NCI-H128 (cell line): ENCODE results near the gene PCTP.

Source experiments
- DNase-seq: peaks from one replicate; lab custom pipeline; 2025; ENCODE audit not compliant: unreplicated experiment; lab: John Stamatoyannopoulos, UW

Gene PCTP

DNA sequence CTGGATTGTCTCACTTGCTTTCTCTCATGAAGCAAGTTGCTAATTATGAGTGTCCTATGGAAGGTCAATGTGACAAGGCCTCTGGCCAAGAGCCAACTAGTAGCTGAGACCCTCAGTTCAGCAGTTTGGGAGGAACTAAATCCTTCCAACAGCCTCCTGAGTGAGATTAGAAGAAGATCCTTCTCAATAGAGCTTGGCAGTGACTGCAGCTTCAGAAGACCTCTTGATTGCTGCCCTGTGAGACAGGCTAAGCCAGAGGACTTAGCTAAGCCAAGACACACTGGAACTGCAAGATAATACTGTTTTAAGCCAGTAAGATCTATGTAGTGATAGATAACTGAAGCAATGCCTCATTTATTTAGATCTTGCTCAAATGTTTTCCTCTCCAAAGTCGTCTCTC is 34.3 kb downstream of the PCTP start:
- DNase-seq = no peak

- DNase-seq = no peak
Measured at GRCh38 chr17:55793272-55793671, 42.4 kb downstream of the PCTP start.

DNA sequence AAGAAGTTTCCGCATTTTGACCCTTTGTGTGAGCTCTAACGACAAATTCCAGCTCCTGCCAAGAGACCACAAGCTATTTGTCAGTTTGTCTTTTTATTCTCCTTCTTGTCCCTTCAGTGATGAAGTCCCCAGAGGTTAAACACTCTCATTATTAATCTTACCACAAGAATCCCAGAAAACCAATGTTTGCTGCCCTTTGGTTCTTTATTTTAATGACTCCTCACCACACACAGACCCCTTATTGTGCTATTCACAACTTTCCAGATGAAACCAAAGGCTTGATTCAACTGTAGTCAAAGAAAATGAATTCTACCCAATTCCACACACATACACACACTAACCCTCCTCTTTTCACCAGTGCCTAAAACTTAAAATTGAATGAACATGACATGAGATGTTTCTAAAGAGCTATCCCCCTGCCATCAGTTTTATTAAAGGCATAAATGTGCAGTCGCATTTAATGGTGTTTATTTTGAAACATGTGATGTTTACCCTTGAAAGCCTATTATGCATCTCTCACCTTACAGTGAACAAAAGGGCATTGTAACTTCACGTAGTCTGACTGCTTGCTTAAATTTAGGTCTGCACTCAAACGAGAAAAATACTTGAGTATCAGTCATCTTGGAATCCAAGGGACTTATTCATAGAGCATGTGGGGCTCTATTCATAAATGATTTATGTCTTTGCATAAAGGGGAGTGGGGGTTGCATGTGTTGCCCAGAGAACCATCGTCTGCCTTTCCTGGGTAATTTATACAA is 44.1 kb downstream of the PCTP start:
- peak; percentile 42 for DNase-seq

- no peak for DNase-seq
Measured at GRCh38 chr17:55806745-55807495, 56.1 kb downstream of the PCTP start.

GRCh38 chr17:55811536-55811935 is 60.7 kb downstream of the PCTP start:
- DNase-seq = no peak

DNA sequence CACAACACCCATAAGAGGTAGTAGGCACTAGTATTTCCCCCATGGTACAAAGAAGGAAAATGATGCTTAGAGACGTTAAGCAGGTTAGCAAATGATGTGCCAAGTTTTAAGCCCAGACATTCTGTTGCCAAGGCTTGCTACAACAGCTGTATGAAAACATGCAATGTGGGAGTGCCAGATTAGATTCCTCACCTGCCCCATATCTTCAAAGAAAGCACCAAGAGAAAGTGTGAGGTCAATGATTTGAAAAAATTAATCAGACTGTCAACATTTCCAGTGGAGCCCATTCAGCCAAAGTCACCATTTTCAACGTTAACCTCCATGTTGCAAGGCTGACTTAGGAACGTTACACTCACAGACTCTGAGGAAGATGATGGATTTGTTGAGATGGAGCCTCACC is 61.5 kb downstream of the PCTP start:
- no peak for DNase-seq

DNA sequence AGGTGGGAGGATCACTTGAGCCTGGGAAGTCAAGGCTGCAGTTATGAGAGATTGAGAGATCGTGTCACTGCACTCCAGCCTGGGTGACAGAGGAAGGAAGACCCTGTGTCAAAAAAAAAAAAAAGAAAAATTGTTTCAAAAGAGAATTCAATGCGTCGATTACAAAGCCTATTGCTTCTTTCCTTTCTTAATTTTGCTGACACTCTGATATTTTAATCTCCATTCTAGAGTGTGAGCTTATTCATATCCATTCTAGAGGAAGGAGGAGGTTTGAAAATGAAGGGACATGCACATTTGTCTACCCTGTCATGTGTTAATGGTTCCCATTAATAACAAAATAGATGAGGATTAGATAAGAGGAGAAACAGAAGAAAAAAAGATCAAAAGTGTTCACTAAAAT is 63.1 kb downstream of the PCTP start:
- DNase-seq = no peak

DNA sequence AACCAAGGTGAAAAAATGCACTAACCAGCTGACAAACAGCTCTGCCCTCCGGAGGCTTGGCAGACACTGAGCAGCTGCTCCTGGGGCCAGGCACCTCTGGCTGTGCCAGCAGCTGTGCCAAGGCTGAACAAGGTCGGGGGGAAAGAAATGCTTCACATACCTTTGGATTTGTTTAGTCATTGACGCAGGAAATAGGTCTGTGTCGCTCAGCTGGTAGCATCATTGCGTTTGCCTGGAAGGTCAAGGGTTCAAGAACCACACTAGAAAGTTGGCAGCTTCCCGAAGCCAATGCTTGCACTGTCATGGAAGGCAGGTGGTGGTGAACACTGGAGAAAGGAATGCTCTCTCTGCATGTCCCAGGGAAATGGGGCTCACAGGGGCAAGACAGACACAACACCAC is 63.5 kb downstream of the PCTP start:
- no peak for DNase-seq

DNA sequence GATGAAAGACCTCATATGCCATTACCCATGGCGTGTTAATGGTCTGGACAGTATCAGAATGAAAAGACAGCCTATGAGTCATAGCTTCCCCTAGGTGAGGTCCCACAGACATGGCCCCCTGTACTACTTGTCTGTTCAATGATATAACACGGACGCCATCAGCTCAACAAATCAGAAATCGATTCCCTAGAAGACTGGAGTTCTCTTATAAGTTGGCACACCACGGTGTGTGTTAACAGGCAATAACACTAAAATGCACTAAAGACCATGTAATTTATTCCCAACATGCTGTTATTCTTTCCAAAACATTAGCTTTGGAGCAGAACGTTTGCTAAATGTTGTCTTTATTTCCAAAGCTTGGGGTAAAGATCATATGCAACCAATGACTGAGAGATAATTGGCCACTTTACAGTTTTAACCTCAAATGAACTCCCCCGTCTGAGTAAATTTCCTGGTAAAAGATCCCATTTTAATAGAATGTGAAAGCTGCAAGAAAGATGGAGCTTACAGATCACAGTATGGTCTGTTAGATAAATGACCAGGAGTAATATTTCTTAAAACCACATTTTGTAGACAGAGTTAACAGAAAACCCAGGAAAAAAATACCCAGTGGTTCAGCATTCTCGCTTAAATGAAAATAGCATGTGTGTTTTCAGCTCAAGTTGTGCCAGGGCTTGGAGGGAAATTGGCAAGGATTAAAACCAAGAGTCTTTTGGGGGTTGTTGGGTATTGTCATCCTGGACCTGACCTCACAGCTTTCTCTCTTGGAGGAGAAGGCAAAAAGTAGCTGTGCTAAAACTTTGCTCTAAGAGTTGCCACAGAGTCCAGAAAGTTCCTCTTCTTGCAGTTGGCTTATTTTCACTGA is 65.9 kb downstream of the PCTP start:
- no peak for DNase-seq

DNA sequence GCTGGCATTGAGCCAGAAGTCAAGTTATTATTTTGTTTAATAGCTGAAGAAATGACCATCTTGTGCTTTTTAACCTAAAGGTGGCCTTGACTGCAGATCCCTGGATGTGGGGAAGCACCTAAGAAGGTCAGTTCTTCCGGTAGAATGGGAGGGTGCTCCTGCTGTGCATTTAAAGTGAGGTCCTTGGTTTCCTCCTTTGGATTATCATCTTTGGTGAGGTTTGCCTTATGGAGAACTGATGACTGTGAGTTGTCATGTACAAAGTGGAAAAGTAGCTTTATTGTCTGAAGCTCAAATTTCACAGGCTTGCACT is 66.5 kb downstream of the PCTP start:
- DNase-seq = no peak

DNA sequence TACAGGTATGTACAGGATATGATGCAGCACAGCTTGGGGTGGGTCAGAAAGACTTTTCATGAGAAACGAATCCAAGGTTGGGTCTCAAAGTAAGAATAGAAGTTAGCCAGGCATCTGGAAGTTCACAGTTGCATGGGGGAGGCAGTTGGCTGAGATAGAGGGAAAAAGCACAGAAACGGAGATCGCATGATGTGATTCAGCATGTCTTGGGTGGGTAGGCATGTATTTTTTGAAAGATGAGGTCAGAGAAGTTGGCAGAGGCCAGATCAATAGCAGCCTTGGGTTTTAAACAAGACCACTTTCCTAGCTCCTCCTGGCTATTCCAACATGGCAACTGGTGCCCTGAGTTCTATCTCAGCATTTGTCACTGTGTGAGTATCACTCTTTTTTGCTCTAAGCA is 67.2 kb downstream of the PCTP start:
- DNase-seq = no peak

DNA sequence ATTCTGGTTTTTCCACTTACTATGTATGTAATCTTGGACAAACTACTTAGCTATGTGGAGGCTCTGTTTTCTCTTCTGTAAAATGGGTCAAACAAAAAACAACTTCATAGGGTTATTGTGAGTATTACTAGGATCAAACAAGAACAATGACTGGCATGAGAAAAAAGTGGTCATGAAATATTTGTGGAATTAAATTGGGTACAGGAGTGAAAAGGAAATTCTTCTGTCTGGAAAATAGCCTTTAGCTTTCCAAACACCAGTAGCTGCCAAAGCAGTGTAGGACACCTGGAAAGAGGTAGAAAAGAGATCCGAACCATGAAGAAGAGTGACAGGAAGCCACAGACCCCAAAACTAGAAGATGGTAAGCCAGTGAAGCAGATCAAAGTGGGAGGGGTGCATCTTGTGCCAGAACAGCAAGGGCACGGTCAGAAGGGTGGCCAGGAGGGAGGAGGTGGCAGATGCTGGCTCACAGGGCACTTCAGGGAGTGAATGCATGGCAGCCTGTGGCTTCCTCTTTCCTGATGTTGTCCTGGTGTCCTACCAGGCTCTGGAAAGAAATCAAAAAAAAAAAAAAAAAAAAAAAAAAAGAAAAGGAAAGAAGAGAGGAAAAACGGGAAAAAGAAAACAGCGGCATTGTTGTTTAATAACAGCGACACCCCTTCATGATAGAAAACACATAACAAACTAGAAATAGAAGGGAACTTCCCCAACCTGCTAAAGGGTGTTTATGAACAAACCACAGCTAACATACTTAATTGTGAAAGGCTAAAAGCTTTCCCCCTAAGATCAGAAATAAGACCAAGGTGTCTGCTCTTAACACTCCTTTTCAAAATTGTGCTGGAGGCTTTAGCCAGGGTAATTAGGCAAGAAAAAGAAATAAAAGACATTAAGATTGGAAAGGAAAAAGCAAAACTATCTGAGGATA is 67.9 kb downstream of the PCTP start:
- DNase-seq = no peak

DNA sequence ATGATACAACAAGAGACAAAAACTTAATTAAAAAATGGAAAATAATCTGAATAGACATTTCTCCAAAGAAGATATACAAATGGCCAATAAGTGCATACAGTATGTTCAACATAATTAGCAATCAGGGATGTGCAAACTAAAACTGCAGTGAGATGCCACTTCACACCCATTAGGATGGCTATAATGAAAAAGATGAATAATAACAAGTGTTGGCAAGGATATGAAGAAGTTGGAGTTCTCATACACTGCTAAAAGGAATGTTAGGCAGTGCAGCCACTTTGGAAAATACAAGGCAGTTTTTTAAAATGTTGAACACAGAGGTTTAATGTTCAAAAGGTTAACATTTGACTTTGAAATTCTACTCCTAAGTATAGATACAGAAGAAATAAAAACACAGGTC is 69.8 kb downstream of the PCTP start:
- DNase-seq = no peak

- DNase-seq = no peak
Measured at GRCh38 chr17:55822028-55822427, 71.2 kb downstream of the PCTP start.

GRCh38 chr17:55825213-55825612 is 74.4 kb downstream of the PCTP start:
- DNase-seq = no peak
